DND-41 (cell line): Measurements from ENCODE around the gene MT1M.

Experiments
- EZH2 ChIP-seq: IDR thresholded peaks from 3 replicates; pipeline ENCODE4 v1.6.1; 2012; ENCODE audit warnings: borderline replicate concordance, low read depth, mild to moderate bottlenecking, moderate library complexity, low read length, inconsistent platforms; ENCODE audit not compliant: severe bottlenecking
- TF ChIP-seq, protein P1 (sequence below): IDR thresholded peaks from 2 replicates; pipeline ENCODE4 v1.5.1; 2012; ENCODE audit warnings: borderline replicate concordance, low read length, moderate library complexity, mild to moderate bottlenecking; ENCODE audit not compliant: poor library complexity, severe bottlenecking; ENCODE audit errors: extremely low read depth

- TF ChIP-seq, protein P1, sequence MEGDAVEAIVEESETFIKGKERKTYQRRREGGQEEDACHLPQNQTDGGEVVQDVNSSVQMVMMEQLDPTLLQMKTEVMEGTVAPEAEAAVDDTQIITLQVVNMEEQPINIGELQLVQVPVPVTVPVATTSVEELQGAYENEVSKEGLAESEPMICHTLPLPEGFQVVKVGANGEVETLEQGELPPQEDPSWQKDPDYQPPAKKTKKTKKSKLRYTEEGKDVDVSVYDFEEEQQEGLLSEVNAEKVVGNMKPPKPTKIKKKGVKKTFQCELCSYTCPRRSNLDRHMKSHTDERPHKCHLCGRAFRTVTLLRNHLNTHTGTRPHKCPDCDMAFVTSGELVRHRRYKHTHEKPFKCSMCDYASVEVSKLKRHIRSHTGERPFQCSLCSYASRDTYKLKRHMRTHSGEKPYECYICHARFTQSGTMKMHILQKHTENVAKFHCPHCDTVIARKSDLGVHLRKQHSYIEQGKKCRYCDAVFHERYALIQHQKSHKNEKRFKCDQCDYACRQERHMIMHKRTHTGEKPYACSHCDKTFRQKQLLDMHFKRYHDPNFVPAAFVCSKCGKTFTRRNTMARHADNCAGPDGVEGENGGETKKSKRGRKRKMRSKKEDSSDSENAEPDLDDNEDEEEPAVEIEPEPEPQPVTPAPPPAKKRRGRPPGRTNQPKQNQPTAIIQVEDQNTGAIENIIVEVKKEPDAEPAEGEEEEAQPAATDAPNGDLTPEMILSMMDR = no peak
- TF ChIP-seq EZH2 = no peak
Measured at GRCh38 chr16:56637814-56638750, 5.6 kb downstream of the MT1M start, which contains the start of gene MT1A.
